Metanephros (tissue), 2 donors: ENCODE results near the gene RHBDL2. TPM values are rescaled to one million over a fixed set of nuclear protein-coding genes. Genes with fewer than 3 reads are reported as not detected.

ENCODE experiments used
- small RNA-seq: library from RNA; depleted of rRNA; stranded (forward); fragments of <200 nt; gene quantifications from one replicate; pipeline ENCODE3, GENCODE V24; 2014; ENCODE audit warnings: low replicate concordance
- total RNA-seq: library from RNA; depleted of rRNA; stranded (reverse); fragments of >200 nt; gene quantifications from one replicate; pipeline ENCODE4 v1.2.3, GENCODE V29; 2014

The RHBDL2 gene, protein sequence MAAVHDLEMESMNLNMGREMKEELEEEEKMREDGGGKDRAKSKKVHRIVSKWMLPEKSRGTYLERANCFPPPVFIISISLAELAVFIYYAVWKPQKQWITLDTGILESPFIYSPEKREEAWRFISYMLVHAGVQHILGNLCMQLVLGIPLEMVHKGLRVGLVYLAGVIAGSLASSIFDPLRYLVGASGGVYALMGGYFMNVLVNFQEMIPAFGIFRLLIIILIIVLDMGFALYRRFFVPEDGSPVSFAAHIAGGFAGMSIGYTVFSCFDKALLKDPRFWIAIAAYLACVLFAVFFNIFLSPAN
- total RNA-seq = 1.5 TPM

DNA sequence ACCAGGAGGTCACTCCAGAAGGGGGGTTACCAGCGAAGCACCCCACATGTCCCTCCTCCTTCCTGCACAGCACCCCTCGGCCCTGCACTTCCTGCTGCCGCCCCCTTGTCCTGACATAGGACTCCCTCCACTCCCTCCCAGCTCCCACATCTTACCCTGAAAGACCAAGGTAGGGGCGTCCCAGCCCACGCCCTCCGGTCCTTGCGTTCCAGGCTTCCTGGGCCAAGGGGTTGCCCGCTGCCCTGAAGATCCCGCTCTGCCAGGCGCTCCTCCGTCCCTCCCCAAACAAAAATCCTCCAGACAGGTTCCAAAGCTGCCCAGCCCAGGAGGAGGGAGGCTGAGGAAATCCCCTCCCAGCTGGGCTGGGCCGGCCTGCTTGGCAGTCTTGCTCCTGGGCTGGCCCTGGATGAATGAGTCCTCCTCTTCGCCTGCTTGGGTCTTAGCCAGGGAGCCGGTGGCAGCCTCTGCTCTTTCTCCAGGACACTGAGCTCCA lies at the start of gene RHBDL2:
TSS of gene RHBDL2 (minus strand) at position 304 of the 493 bp plus-strand sequence. CDS start 22,618 bp downstream, outside the sequence.

DNA sequence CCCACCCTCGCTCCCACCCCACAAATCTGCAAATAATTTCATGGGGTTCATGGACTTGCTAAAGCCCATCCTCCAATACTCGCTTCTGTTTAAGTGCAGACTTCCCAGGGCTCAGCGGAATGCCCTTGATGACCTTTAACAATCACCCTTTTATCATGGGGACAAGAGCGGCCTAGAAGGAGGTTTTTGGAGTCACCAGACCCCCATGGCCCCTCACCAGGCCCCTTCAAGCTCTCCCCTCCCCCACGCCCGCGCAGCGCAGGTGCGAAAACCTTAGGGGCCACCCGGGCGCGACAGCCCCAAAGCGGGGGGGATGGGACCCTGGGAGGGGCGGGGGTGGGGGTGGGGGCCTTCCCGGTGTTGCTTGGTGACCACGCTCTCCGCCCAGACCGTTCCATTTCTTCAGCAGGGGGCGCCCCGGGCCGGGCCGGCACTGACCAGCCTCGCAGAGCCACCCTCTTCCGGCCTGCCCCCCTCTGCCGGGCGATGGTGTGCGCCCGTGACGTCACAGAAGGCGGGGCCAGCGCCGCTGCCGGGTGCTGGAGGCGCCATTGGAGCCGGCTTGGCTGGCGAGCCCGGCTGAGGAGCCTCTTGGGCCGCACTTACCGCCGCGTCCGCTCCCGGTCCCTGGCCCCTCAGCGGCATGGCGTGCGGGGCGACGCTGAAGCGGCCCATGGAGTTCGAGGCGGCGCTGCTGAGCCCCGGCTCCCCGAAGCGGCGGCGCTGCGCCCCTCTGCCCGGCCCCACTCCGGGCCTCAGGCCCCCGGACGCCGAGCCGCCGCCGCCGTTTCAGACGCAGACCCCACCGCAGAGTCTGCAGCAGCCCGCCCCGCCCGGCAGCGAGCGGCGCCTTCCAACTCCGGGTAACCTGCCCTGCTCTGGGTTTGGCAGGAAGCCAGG lies 49.4 kb upstream of the RHBDL2 start, which contains the start of gene AKIRIN1:
TSS of gene AKIRIN1 (plus strand) at position 539 of the 900 bp plus-strand sequence. CDS start at position 644, 105 bp downstream.

DNA sequence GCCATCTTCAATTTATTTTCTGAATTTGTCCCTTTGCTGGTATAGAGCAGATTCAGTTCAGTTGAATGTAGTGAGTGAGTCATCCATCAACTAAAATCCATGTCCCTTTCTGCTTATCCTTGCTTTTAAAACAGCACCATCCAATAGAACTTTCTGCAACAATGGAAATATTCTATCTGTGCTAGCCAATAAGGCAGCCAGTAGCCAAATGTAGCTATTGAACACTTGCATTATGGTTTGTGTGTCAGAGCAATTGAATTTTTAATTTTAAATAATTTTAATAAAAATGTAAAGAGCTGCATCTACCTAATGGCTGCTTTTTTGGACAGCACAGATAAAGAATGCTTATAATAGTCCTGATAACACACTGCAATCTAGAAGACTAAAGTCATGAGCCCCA lies 60.1 kb downstream of the RHBDL2 start, which contains the start of gene GJA9:
TSS of gene GJA9 (minus strand) at position 101 of the 400 bp plus-strand sequence. CDS start 5,489 bp downstream, outside the sequence.

DNA sequence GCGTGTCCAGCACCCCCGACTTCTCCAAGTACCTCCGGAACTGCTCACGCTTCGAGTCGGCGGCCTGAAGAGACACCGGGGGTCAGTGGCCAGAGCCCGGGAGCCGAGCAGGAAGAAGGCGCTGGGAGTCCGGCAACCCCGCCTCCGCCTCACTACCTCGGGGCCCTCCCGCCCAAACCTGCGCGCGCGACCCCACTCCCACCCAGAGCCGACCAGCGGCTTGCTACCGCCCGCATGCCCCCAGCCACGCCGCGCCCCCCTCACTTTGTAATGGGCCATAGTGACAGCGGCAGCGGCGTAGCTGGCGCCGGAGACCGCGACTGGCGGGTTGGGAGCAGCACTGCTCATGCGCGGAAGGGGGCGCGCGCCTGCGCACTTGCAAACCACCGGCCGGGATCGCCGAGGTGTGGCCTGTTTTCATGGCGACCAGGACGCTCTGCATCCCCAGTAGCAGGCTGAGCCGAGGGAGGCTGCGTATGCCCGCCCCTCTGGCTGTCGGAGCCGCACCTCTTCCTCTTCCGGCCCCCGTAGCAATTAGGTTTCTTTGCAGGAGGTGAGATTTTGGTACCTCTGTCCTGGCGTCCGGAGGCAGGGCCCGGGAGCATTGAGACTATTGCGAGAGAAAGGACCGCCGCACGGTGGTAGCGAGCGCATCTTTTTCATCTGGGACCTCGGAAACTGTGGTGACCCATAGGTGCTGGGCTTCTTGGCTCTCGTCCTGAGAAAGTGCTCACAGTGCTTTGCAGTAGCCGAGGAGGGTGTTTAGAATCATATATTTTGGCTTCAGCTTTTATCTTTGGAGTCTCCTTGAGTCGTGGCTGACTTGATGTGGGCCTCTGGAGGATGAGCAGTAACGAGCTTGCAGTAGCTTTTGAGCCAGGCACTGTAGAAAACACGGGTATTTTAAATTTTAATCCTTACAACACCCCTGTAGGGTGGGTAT lies 68.3 kb downstream of the RHBDL2 start, which contains the start of gene MYCBP:
TSS of gene MYCBP (minus strand) at position 322 of the 943 bp plus-strand sequence. CDS start at position 279, 43 bp downstream.

DNA sequence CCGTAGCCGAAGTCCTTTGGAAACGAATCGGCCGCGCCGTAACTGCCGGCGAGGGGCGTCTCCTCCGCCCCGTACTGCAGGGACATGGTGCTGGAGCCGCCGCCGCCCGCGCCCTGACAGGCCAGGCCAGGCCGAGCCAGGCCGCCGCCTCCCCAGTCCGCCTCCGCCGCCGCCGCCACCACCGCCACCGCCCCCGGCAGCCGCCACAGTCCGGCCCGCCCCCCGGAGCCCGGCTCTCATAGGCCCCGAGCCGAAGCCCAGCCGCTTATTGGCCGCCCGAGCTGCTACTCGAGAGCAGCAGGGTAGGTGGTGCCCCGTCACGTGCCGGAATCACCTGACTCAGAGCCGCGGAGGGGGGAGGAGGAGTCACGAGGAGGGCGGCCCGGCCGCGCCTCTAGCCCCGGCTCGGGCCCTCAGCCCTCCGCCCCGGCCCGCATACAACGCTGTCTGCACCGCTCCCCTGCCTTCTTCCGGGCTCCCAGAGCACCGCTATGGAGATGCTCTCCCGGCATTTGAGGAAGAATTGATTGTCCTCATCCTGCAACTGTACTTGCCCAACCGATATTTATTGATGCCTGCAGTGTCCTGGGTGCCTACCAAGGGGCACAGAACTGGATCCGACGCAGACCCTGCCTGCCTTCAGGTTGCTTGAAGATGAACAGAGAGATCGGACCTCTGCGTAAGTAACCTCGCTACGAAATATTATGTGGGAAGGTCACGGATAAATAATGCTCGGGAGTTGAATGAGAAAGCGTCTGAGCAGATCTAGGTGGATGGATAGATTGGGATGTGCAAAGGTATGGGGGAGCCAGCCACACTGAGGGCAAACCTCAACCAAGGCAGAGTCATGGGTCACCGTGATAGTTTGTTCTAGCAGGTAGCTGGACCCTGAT lies 81.8 kb downstream of the RHBDL2 start, which contains the start of gene RRAGC:
TSS of gene RRAGC (minus strand) at position 212 of the 893 bp plus-strand sequence. CDS start at position 86, 126 bp downstream.

Small RNA genes within 50 kb of the gene (small RNA-seq; reads per million reads assigned to genes)
- gene GJA9-MYCBP = not detected
- not detected for gene RF00019
- not detected for gene RNU6-605P

Other genes starting within 250 kb of the RHBDL2 start
- gene RRAGC, start 82.1 kb downstream of the RHBDL2 start, total RNA-seq = 23.1 TPM
- 8.4 TPM for gene MYCBP, start 68.5 kb downstream of the RHBDL2 start, total RNA-seq
- gene GJA9, start 60.2 kb downstream of the RHBDL2 start, total RNA-seq = not detected
- 60.7 TPM for gene AKIRIN1, start 49.4 kb upstream of the RHBDL2 start, total RNA-seq
- 214 TPM for gene NDUFS5, start 84.5 kb upstream of the RHBDL2 start, total RNA-seq